GM18499 (cell line): Measurements from ENCODE around the gene STT3B.

ENCODE experiments used
- ATAC-seq: cut with Tn5 transposase; IDR thresholded peaks from one replicate; pipeline ENCODE4 v1.9.1; 2021; ENCODE audit warnings: moderate number of reproducible peaks; ENCODE audit not compliant: insufficient read depth, unreplicated experiment

STT3B gene

DNA sequence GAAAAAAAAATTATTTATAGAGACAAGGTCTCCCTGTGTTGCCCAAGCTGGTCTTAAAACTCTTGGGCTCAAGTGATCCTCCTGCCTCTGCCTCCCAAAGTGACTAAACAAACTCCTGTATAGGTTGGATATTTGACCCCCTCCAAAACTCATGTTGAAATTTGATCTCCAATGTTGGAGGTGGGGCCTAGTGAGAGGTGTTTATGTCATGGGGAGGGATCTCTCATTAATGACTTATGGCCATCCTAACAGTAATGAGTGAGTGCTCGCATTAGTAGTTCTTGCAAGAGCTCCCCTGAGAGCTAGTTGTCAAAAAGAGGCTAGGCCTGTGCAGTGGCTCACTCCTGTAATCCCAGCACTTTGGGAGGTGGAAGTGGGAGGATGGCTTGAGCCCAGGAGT lies 141.2 kb downstream of the STT3B start:
- ATAC-seq: no peak

DNA sequence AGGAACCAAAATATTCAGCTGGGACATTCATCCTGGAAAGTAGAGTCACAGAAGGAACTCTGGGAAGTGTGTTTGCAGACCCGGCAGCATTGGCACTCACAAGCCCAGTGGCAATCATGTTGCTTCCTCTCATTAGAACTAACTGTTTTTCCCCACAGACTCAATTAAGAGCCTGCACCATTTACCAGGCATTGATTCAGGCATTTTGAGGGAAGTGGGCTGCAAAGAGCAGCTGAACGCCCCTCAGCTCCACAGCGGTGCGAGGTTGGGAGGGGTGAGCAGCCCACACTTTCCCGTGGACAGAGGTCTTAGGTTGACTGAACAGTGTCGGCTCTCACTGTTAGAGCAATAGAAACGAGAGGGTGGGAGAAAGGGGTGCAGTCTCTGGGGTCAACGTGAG lies 143.8 kb downstream of the STT3B start:
- ATAC-seq: no peak

DNA sequence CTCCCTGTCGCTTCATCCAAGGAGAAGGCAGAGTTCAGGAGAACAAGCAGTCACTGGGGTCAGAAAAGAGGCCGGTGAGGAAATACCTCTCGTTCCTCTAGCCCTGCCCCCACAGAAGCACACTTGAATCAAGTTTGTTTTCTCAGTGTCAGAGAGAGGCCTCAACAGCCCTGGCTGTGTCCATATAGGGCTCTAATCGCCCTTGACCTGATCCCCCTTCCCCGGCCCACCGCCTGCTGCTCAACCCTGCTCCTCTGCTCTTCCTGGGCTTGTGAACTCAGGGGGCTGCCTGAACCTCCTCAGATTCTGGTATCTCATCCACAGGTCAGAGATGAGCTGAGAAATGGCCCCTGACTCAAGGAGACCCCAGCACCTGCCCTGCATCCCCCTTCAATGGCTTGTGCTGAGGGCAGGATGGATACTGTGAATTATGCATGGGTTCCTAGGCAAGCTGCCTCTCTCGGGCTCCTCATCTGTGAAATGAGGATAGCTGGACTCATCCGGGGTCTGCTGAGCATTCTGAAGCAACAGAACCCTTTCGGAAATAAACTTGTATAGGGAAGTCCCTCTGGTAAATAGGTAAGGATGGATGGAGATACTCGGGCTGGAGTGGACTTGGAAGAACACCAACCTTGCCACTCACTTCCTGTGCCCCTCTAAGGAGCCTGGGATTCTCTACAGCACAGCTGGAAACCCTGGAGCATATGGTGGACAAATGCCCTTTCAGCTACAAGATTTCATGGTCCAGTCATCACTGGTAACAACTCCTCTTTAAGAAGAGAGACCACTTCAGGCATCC lies 147.5 kb downstream of the STT3B start:
- ATAC-seq: no peak
